ENCODE results near the gene GRIK4.
"Not testable (repeated sequence)": the region's sequence is repeated elsewhere in the genome, so short reads cannot be mapped to it uniquely, and the experiment has no call there.

- not testable (repeated sequence) for TF ChIP-seq CTCF (IDR thresholded peaks at IDR 0.05; ENCODE audit: low read length); EZH2 (IDR thresholded peaks at IDR 0.05; ENCODE audit: borderline replicate concordance, low read length)
These were observed 113.4 kb downstream of the GRIK4 start for GRCh38 chr11:120624992-120625391.

Measured in OCI-LY1 (cell line).